AG04450 (cell line): ENCODE results near the gene MAGEL2. TPM values are rescaled to one million over a fixed set of nuclear protein-coding genes. Genes with fewer than 3 reads are reported as not detected.
"Not testable (repeated sequence)": the region's sequence is repeated elsewhere in the genome, so short reads cannot be mapped to it uniquely, and the experiment has no call there.

Experiments used
- CTCF ChIA-PET: fragments of 300-600, 350-600 bp; formaldehyde crosslinking; extraction: SDS; loops from one replicate; lab custom pipeline; 2022; ENCODE audit warnings: antibody characterized with exemption, inconsistent platforms; lab: Charles Lee
- POLR2A ChIA-PET: fragments of 350-600 bp; formaldehyde crosslinking; extraction: SDS; loops from one replicate; lab custom pipeline; 2021; ENCODE audit warnings: antibody characterized with exemption, inconsistent platforms; lab: Yijun Ruan, JAX
- DNase-seq: peaks from one replicate; pipeline ENCODE4 v3.0.0-alpha.2; 2011; ENCODE audit warnings: low read depth, low spot score
- H3K27ac ChIP-seq: one replicate; pipeline ENCODE4 v1.5.1; 2012; ENCODE audit warnings: low read depth, low read length, control low read depth
- H3K27me3 ChIP-seq: one replicate; pipeline ENCODE4 v1.6.0; 2012; ENCODE audit warnings: low read length; ENCODE audit not compliant: control insufficient read depth, insufficient read depth
- H3K4me3 ChIP-seq: 2 replicates; pipeline ENCODE4 v1.5.1; 2011; ENCODE audit warnings: mild to moderate bottlenecking, low read depth, low read length, control low read depth
- H3K9me3 ChIP-seq: 2 replicates; pipeline ENCODE4 v1.5.1; 2012; ENCODE audit warnings: low read length; ENCODE audit not compliant: control insufficient read depth, insufficient read depth
- polyA plus RNA-seq: library from polyadenylated mRNA; depleted of rRNA; stranded (reverse); fragments of >200 nt; gene quantifications from 2 replicates; pipeline ENCODE4 v1.2.3, GENCODE V29; 2011
- TF ChIP-seq, protein P1 (sequence below): IDR thresholded peaks from 2 replicates; pipeline ENCODE4 v1.5.1; 2011; ENCODE audit warnings: low read depth, low read length, control low read depth, inconsistent platforms

Gene MAGEL2
- polyA plus RNA-seq, 1 experiment: 0.12 TPM

DNA sequence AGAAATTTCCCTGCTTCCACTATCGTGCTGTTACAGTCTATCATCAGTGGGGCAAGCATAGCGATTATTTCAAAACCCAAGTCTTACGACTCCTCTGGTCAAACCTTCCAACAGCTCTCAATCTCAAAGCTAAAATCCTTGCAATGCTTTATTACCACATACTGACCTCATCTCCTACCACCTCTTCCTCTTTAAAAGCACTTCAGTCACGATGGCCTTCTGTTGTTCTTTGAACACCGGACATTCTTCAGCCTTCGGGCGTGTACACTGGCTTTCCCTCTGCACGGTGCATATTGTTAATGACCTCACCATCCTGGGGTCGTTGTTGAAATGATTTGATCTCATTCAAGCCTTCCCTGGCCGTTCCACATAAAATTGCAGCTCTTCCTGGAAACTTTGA, 31.1 kb downstream of the MAGEL2 start:
- POLR2A ChIA-PET: no interaction called here
- Histone ChIP-seq H3K27ac (no peak overlapping the region), H3K4me3 (no peak overlapping the region), H3K9me3 (peaks cover 3% of the 10 kb centered on the region; the same call in 1 of the 2 replicates), H3K27me3 (no peaks in the 10 kb centered on the region)
- CTCF ChIA-PET: no interaction called here
- no peak for DNase-seq
- TF ChIP-seq, protein P1, sequence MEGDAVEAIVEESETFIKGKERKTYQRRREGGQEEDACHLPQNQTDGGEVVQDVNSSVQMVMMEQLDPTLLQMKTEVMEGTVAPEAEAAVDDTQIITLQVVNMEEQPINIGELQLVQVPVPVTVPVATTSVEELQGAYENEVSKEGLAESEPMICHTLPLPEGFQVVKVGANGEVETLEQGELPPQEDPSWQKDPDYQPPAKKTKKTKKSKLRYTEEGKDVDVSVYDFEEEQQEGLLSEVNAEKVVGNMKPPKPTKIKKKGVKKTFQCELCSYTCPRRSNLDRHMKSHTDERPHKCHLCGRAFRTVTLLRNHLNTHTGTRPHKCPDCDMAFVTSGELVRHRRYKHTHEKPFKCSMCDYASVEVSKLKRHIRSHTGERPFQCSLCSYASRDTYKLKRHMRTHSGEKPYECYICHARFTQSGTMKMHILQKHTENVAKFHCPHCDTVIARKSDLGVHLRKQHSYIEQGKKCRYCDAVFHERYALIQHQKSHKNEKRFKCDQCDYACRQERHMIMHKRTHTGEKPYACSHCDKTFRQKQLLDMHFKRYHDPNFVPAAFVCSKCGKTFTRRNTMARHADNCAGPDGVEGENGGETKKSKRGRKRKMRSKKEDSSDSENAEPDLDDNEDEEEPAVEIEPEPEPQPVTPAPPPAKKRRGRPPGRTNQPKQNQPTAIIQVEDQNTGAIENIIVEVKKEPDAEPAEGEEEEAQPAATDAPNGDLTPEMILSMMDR: no peak

DNA sequence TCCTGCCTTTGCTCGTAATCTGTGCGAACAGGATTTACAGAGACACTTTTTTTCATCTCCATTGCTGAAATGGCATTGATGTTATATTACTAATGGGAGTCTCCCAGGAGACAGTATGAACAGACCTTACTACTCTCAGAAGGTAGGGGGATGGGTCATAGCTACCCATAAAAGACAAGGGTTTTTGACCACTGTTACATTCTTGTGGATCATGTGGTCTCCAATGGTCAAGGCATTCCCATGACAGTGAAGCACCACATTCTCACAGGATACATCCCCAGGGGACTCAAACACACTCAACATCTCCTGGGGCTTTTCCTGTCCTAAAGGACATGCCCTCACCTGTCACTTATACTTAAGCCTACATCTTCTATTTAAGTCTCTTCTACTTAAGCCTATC, 41.4 kb downstream of the MAGEL2 start:
- Histone ChIP-seq H3K27me3 (no peaks in the 10 kb centered on the region), H3K4me3 (no peak overlapping the region), H3K9me3 (peaks cover 15% of the 10 kb centered on the region), H3K27ac (no peak overlapping the region)
- POLR2A ChIA-PET: no interaction called here
- TF ChIP-seq, protein P1: no peak
- no peak for DNase-seq
- CTCF ChIA-PET: no interaction called here

DNA sequence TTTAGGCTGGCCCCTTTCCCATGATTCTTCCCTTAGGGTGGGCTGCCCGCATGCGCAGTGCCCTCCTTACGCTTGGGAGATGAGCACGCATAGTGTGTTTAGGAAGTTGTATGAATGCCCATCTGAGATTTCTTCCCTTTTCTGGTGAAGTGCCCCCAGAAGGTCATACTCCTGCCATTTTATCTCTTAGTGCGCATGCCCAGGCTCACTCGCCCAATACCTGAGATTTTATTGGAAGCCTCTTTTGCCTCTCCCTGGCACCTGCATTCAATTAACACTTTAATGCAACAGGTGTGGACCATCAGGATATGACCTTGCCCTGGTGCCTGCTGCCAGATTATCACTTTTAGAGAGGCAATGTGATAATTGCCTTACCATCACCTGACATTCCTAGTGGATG, 45.5 kb downstream of the MAGEL2 start:
- Histone ChIP-seq H3K27me3 (no peaks in the 10 kb centered on the region), H3K9me3 (peaks cover 30% of the 10 kb centered on the region), H3K27ac (no peak overlapping the region), H3K4me3 (no peak overlapping the region)
- no peak for DNase-seq
- POLR2A ChIA-PET: no interaction called here
- TF ChIP-seq, protein P1: no peak
- CTCF ChIA-PET: no interaction called here

DNA sequence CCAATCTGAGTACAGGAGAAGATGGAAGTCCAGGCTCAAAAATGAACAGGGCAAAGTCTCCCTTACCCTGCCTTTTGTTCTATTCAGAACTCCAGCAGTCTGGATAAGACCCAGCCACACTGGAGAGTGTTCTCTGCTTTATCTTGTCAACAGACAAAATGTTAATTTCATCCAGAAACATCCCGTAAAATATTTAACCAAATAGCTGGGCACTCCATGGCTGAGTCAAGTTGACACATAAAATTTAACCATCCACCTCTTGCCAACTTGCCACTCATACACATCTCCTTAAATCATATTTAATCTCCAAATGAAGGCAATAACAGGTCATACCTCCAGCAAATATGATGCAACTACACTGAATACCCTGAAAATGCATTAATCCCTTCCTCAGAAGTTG, 48.6 kb downstream of the MAGEL2 start:
- Histone ChIP-seq H3K4me3 (no peak overlapping the region), H3K27ac (no peak overlapping the region), H3K9me3 (peaks cover 25% of the 10 kb centered on the region), H3K27me3 (no peaks in the 10 kb centered on the region)
- TF ChIP-seq, protein P1: no peak
- DNase-seq: no peak
- ChIA-PET CTCF (no interaction called here), POLR2A (no interaction called here)

DNA sequence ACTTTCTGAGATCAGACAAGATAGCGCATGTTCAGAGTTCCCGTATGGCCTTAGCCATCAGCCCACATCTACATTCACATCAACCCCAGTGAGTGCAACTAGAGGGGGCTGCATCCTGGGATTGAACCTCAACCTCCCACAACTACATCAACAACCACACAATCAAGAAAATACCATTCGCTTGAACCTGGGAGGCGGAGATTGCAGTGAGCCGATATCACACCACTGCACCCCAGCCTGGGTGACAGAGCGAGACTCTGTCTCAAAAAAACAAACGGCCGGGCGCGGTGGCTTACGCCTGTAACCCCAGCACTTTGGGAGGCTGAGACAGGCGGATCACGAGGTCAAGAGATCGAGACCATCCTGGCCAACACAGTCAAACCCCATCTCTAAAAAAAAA, 50.4 kb downstream of the MAGEL2 start:
- POLR2A ChIA-PET, DNase-seq, CTCF ChIA-PET, H3K27me3 ChIP-seq, H3K4me3 ChIP-seq, H3K27ac ChIP-seq: not testable (repeated sequence)
- peaks cover 18% of the 10 kb centered on the region for H3K9me3 ChIP-seq

DNA sequence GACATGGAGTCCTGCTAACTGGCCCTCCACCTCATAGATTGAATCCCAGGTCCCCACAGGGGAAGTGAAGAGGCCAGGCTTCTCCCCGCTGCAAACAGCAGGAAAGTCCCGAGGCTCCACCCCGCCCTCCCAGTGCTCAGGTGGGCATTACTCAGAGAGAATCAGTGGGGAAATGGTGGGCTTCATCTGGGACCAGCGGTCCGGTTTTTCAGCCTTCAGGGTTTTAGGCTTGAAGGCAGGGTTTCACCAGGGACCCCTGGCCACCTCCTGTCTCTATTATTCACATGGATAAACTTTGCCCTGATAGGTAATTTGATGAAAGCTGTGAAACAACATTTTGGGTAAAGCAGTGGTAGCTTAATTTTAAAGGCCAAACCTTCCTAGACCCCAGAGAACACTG, 50.9 kb downstream of the MAGEL2 start:
- no peak for DNase-seq
- H3K4me3 ChIP-seq: no peak overlapping the region
- TF ChIP-seq, protein P1: no peak
- no peaks in the 10 kb centered on the region for H3K27me3 ChIP-seq
- no peak overlapping the region for H3K27ac ChIP-seq
- CTCF ChIA-PET: no interaction called here
- POLR2A ChIA-PET: no interaction called here
- peaks cover 18% of the 10 kb centered on the region for H3K9me3 ChIP-seq
